ENCODE measurements around the gene KIAA0040.
A peak's percentile ranks its signal among the peaks of the same experiment; 100 is the strongest.
"Not testable (repeated sequence)": the region's sequence is repeated elsewhere in the genome, so short reads cannot be mapped to it uniquely, and the experiment has no call there.

KIAA0040 gene

GRCh38 chr1:175137369-175137768 is 55.2 kb downstream of the KIAA0040 start:
- DNase-seq (ENCODE audit: low read depth in 2 of 2) = no peak

- no peak for DNase-seq (ENCODE audit: low read depth in 2 of 2)
These were observed 56.3 kb downstream of the KIAA0040 start for GRCh38 chr1:175136246-175136645.

- DNase-seq (ENCODE audit: low read depth in 2 of 2) = no peak
These were observed 58.1 kb downstream of the KIAA0040 start for GRCh38 chr1:175134500-175134899.

GRCh38 chr1:175133673-175134435 is 58.7 kb downstream of the KIAA0040 start:
- DNase-seq (ENCODE audit: low read depth in 2 of 2) = no peak

- peak; percentile 43 to 54 for DNase-seq (ENCODE audit: low read depth in 2 of 2)
These were observed 60.1 kb downstream of the KIAA0040 start for GRCh38 chr1:175132436-175132835.

- DNase-seq (ENCODE audit: low read depth in 2 of 2) = no peak
These were observed 61.5 kb downstream of the KIAA0040 start for GRCh38 chr1:175131095-175131494.

GRCh38 chr1:175130649-175131045 is 61.9 kb downstream of the KIAA0040 start:
- no peak for DNase-seq (ENCODE audit: low read depth in 2 of 2)

GRCh38 chr1:175129997-175130648 is 62.5 kb downstream of the KIAA0040 start:
- DNase-seq (ENCODE audit: low read depth in 2 of 2) = no peak

DNA sequence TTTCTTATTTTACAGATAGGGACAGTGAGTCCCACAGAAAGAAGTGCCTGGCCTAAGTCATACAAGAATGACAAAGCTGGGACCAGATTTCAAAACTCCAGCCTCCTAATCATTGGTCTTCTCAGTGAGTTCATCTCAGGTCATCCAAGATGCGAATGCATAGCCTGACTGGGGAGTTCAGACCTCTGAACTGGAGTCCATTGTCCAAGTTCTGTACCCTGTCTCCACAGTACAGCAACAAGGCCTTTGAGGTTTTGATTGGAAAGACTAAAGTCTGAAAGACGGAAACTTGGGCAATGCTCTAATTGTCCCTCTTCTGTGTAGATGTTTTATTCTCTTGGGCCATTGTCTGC is 63.0 kb downstream of the KIAA0040 start:
- DNase-seq (ENCODE audit: low read depth in 2 of 2) = no peak

- DNase-seq (ENCODE audit: low read depth in 2 of 2) = peak; percentile 81 to 83
These were observed 63.4 kb downstream of the KIAA0040 start for GRCh38 chr1:175129182-175129581.

DNA sequence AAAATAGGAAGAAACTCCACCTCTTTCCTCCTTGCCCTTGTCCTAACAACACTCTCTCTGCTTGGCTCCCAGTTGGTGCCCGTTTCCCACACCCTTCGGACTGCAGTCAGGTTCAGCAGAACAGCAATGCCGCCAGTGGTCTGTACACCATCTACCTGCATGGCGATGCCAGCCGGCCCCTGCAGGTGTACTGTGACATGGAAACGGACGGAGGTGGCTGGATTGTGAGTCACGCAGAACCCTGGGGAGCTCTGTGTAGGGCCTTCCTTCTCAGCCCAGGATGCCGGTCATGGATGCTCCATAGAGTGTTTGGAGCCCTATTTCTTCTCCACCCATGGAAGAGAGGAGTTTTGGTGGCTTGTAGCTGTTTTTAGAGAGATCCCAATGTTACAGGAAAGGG is 64.1 kb downstream of the KIAA0040 start:
- no peak for DNase-seq (ENCODE audit: low read depth in 2 of 2)

GRCh38 chr1:175127565-175127964 is 65.0 kb downstream of the KIAA0040 start:
- DNase-seq (ENCODE audit: low read depth in 2 of 2) = no peak

- no peak for DNase-seq (ENCODE audit: low read depth in 2 of 2)
These were observed 66.2 kb downstream of the KIAA0040 start for GRCh38 chr1:175126347-175126746.

- DNase-seq (ENCODE audit: low read depth in 2 of 2) = no peak
These were observed 67.7 kb downstream of the KIAA0040 start for GRCh38 chr1:175124861-175125260.

- no peak for DNase-seq (ENCODE audit: low read depth in 2 of 2)
These were observed 72.1 kb downstream of the KIAA0040 start for GRCh38 chr1:175120511-175120910.

- no peak for DNase-seq (ENCODE audit: low read depth in 2 of 2)
These were observed 73.9 kb downstream of the KIAA0040 start for GRCh38 chr1:175118375-175119367.

DNA sequence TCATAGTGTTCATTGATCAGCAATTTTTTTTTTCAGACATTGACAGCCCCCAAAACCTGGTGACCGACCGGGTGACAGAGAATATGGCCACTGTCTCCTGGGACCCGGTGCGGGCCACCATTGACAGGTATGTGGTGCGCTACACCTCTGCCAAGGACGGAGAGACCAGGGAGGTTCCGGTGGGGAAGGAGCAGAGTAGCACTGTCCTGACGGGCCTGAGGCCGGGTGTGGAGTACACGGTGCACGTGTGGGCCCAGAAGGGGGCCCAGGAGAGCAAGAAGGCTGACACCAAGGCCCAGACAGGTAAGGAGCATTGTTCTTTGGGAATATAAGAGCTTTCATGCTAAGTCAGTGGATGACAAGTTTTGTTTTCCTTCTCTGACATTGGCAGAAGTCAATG is 75.7 kb downstream of the KIAA0040 start:
- DNase-seq (ENCODE audit: low read depth in 2 of 2) = no peak

- no peak for DNase-seq (ENCODE audit: low read depth in 2 of 2)
These were observed 76.3 kb downstream of the KIAA0040 start for GRCh38 chr1:175116210-175116798.

- no peak for DNase-seq (ENCODE audit: low read depth in 2 of 2)
These were observed 77.6 kb downstream of the KIAA0040 start for GRCh38 chr1:175114996-175115395.

GRCh38 chr1:175108331-175108820 is 84.2 kb downstream of the KIAA0040 start:
- not testable (repeated sequence) for DNase-seq (ENCODE audit: low read depth in 2 of 2)

All from fibroblast of skin of left biceps (primary cell).